B cell (primary cell): ENCODE data around the gene PLEKHH1. TPM values are rescaled to one million over a fixed set of nuclear protein-coding genes. Genes with fewer than 3 reads are reported as not detected.

Source experiments
- ATAC-seq: fragments of 200-7000 bp; cut with Tn5 transposase; one replicate; pipeline ENCODE4 v1.10.0; 2021; ENCODE audit warnings: low read depth, mild to moderate bottlenecking, moderate number of reproducible peaks, moderate library complexity
- CTCF ChIA-PET: fragments of 350-600 bp; sonication (Branson Sonifier 250); formaldehyde crosslinking; loops from one replicate; lab custom pipeline; 2021; ENCODE audit warnings: antibody characterized with exemption, inconsistent platforms; lab: Charles Lee
- POLR2A ChIA-PET: fragments of 350-600 bp; sonication (Branson Sonifier 250); formaldehyde crosslinking; loops from one replicate; lab custom pipeline; 2021; ENCODE audit warnings: antibody characterized with exemption; lab: Charles Lee
- DNase-seq: peaks from one replicate; pipeline ENCODE4 v3.0.0; 2013
- H2AFZ ChIP-seq: 2 replicates; pipeline ENCODE4 v1.6.1; 2012; ENCODE audit warnings: mild to moderate bottlenecking, low read depth, low read length; ENCODE audit not compliant: insufficient read depth, poor library complexity, severe bottlenecking
- H3K27ac ChIP-seq, 2 donors: 1 replicate in 1 of 2; 2 replicates in 1 of 2; pipeline ENCODE4 v1.5.1; 2012 to 2013; ENCODE audit warnings: low read length in 2 of 2, mild to moderate bottlenecking in 2 of 2, moderate library complexity in 1 of 2
- H3K27me3 ChIP-seq, 4 experiments: fragments of 200-600 bp in 1 of 4; sonication (generic) in 1 of 4; replicated peaks in 1 of 4; 1 replicate in 2 of 4; 2 replicates in 2 of 4; pipeline versions ENCODE4 v1.6.1 to v1.7.0; 2013 to 2016; ENCODE audit warnings: low read length in 3 of 4, mild to moderate bottlenecking in 2 of 4, mixed read lengths in 1 of 4, moderate library complexity in 1 of 4; ENCODE audit not compliant: insufficient read depth in 4 of 4, control insufficient read depth in 3 of 4; ENCODE audit errors: control extremely low read depth in 1 of 4
- H3K36me3 ChIP-seq, 2 experiments: replicated peaks in 1 of 2; 1 replicate in 1 of 2; 2 replicates in 1 of 2; pipeline versions ENCODE4 v1.6.1 to v1.7.1; 2013; ENCODE audit warnings: low read length in 1 of 2; ENCODE audit not compliant: insufficient read depth in 2 of 2, control insufficient read depth in 1 of 2; ENCODE audit errors: control extremely low read depth in 1 of 2, extremely low read depth in 1 of 2
- H3K4me1 ChIP-seq, 2 donors: fragments of 200-600 bp in 1 of 2; sonication (generic) in 1 of 2; 1 replicate in 1 of 2; 2 replicates in 1 of 2; pipeline versions ENCODE4 v1.5.1 to v1.6.1; 2013 to 2017; ENCODE audit warnings: low read length in 2 of 2; ENCODE audit not compliant: control insufficient read depth in 2 of 2, insufficient read depth in 2 of 2
- H3K4me2 ChIP-seq: replicated peaks from 2 replicates; pipeline ENCODE3; 2012; ENCODE audit warnings: mild to moderate bottlenecking, low read depth, low read length; ENCODE audit not compliant: poor library complexity, severe bottlenecking
- H3K4me3 ChIP-seq, 5 experiments: fragments of 200-600 bp in 1 of 5; sonication (generic) in 1 of 5; 1 replicate in 3 of 5; 2 replicates in 2 of 5; pipeline versions ENCODE4 v1.5.1 to v1.7.0; 2011 to 2016; ENCODE audit warnings: low read length in 4 of 5, mild to moderate bottlenecking in 4 of 5, low read depth in 2 of 5, control low read depth in 1 of 5, moderate library complexity in 1 of 5; ENCODE audit not compliant: insufficient read depth in 1 of 5; ENCODE audit errors: control extremely low read depth in 1 of 5, extremely low read depth in 1 of 5
- H3K79me2 ChIP-seq: fragments of 200-600 bp; sonication (generic); one replicate; pipeline ENCODE4 v1.6.0; 2016; ENCODE audit warnings: low read length; ENCODE audit not compliant: control insufficient read depth, insufficient read depth
- H3K9ac ChIP-seq: fragments of 200-600 bp; sonication (generic); 2 replicates; pipeline ENCODE4 v1.6.1; 2017; ENCODE audit warnings: mild to moderate bottlenecking, low read length, moderate library complexity
- H3K9me3 ChIP-seq, 3 donors: one replicate each; pipeline versions ENCODE4 v1.6.1 to v1.7.1; 2013; ENCODE audit warnings: low read length in 2 of 3; ENCODE audit not compliant: control insufficient read depth in 2 of 3, insufficient read depth in 1 of 3; ENCODE audit errors: control extremely low read depth in 1 of 3
- H4K20me1 ChIP-seq: 2 replicates; pipeline ENCODE4 v1.6.0; 2012; ENCODE audit warnings: mild to moderate bottlenecking, low read length; ENCODE audit not compliant: insufficient read depth, control insufficient read depth, poor library complexity, severe bottlenecking
- H3K27ac Mint-ChIP-seq: one replicate; pipeline ENCODE4 v1.8.0; 2021; ENCODE audit warnings: mixed read lengths
- H3K27me3 Mint-ChIP-seq: one replicate; pipeline ENCODE4 v1.8.0; 2021; ENCODE audit warnings: mixed read lengths
- H3K4me1 Mint-ChIP-seq: one replicate; pipeline ENCODE4 v1.8.0; 2021; ENCODE audit warnings: mixed read lengths
- H3K4me3 Mint-ChIP-seq: one replicate; pipeline ENCODE4 v1.8.0; 2021; ENCODE audit warnings: mixed read lengths
- H3K9me3 Mint-ChIP-seq: one replicate; pipeline ENCODE4 v1.8.0; 2022; ENCODE audit warnings: mixed read lengths; ENCODE audit not compliant: insufficient read depth
- CTCF ChIP-seq: fragments of 200-600 bp; IDR thresholded peaks from one replicate; pipeline ENCODE4 v1.8.0; 2022; ENCODE audit warnings: antibody characterized with exemption, mild to moderate bottlenecking
- EZH2 ChIP-seq: IDR thresholded peaks from 2 replicates; pipeline ENCODE4 v1.6.1; 2012; ENCODE audit warnings: borderline replicate concordance, low read depth, mild to moderate bottlenecking, moderate library complexity, low read length; ENCODE audit not compliant: insufficient read depth, poor library complexity, severe bottlenecking
- WGBS: methylation state at CpG from one replicate; pipeline ENCODE4 v1.1.5; 2013; ENCODE audit warnings: missing lambda C conversion rate; ENCODE audit not compliant: insufficient coverage; 5-methylcytosine and 5-hydroxymethylcytosine counted together
- intact Hi-C: fragments of 100-400 bp; cut with micrococcal nuclease; formaldehyde crosslinking; loops from one replicate; pipeline ENCODE4 v1.10.0; 2022
- polyA plus RNA-seq: library from polyadenylated mRNA; depleted of rRNA; stranded (reverse); fragments of >200 nt; gene quantifications from 2 replicates; pipeline ENCODE4 v1.2.3, GENCODE V29; 2012
- total RNA-seq, 2 donors: library from RNA; stranded (reverse); fragments of 120-200 nt in 1 of 2; gene quantifications; 1 replicate in 1 of 2; 2 replicates in 1 of 2; pipeline versions ENCODE4 v1.2.3 to v1.2.4, GENCODE V29; 2013 to 2022

PLEKHH1 gene
- total and polyA plus RNA-seq, 2 donors (not counting 1 experiment from before 2014, with no cell fraction given) = 0.17 to 0.37 TPM

- no peaks in the 10 kb centered on the region for H3K9me3 ChIP-seq
- no peaks in the 10 kb centered on the region for H4K20me1 ChIP-seq
- no peak overlapping the region for H3K4me2 ChIP-seq
- no peak overlapping the region for H3K27ac ChIP-seq
- intact Hi-C loops = no loop called here
- H3K27me3 ChIP-seq = no peaks in the 10 kb centered on the region
- 89% methylated on average over 7 of the region's 11 CpGs for WGBS
- no peak overlapping the region for H2AFZ ChIP-seq
- ATAC-seq (no peak), DNase-seq (no peak)
- H3K4me1 ChIP-seq = no peaks in the 10 kb centered on the region
- peaks cover 3% of the 10 kb centered on the region for H3K4me1 Mint-ChIP-seq
- H3K9ac ChIP-seq = no peak overlapping the region
- peaks cover 7% of the 10 kb centered on the region for H3K27me3 Mint-ChIP-seq
- no peak overlapping the region for H3K27ac Mint-ChIP-seq
- ChIA-PET POLR2A (no interaction called here), CTCF (interaction anchor here (1.1 to 24.8 kb wide), 5 partner anchors 30 to 144 kb away, joined by 3 to 863 read pairs (median 14); no protein-coding TSS in a partner anchor)
- H3K9me3 Mint-ChIP-seq = no peaks in the 10 kb centered on the region
- no peak overlapping the region for H3K4me3 Mint-ChIP-seq
- no peak overlapping the region for H3K4me3 ChIP-seq
- no peaks in the 10 kb centered on the region for H3K79me2 ChIP-seq
- H3K36me3 ChIP-seq = no peaks in the 10 kb centered on the region
- TF ChIP-seq EZH2 = no peak
- no peak for TF ChIP-seq CTCF
Observed at GRCh38 chr14:67569011-67569650, 36.0 kb downstream of the PLEKHH1 start.

- ATAC-seq (no peak), DNase-seq (no peak)
- no peaks in the 10 kb centered on the region for H3K27me3 ChIP-seq
- no CpG with 5 or more reads among the region's 4 CpGs for WGBS
- no peaks in the 10 kb centered on the region for H3K9me3 Mint-ChIP-seq
- intact Hi-C loops = loop anchor here (2.0 kb wide), 1 partner anchor 43 kb away; no protein-coding TSS in a partner anchor
- no peak overlapping the region for H3K4me3 Mint-ChIP-seq
- H3K4me3 ChIP-seq = no peak overlapping the region
- H3K27me3 Mint-ChIP-seq = peaks cover 5% of the 10 kb centered on the region
- no peaks in the 10 kb centered on the region for H3K9me3 ChIP-seq
- no peaks in the 10 kb centered on the region for H3K79me2 ChIP-seq
- H3K4me1 Mint-ChIP-seq = no peaks in the 10 kb centered on the region
- H3K9ac ChIP-seq = no peak overlapping the region
- H2AFZ ChIP-seq = no peak overlapping the region
- POLR2A ChIA-PET = no interaction called here
- TF ChIP-seq EZH2 (no peak), CTCF (no peak)
- CTCF ChIA-PET = interaction anchor here (1.4 to 24.8 kb wide), 15 partner anchors 8 to 145 kb away, joined by 3 to 863 read pairs (median 14); no protein-coding TSS in a partner anchor
- H3K27ac ChIP-seq = no peak overlapping the region
- no peak overlapping the region for H3K4me2 ChIP-seq
- H3K27ac Mint-ChIP-seq = no peak overlapping the region
- H4K20me1 ChIP-seq = no peaks in the 10 kb centered on the region
- H3K36me3 ChIP-seq = no peaks in the 10 kb centered on the region
- no peaks in the 10 kb centered on the region for H3K4me1 ChIP-seq
Observed at GRCh38 chr14:67569651-67570290, 36.7 kb downstream of the PLEKHH1 start.
